Epithelial cell of prostate (primary cell): Measurements from ENCODE around the gene SIGLEC14.
"Not testable (repeated sequence)": the region's sequence is repeated elsewhere in the genome, so short reads cannot be mapped to it uniquely, and the experiment has no call there.

Experiments
- DNase-seq: peaks from one replicate; pipeline ENCODE4 v3.0.0-alpha.2; 2011; ENCODE audit warnings: low read depth, low spot score
- H3K27ac ChIP-seq: fragments of 450-650 bp; 2 replicates; pipeline ENCODE4 v1.5.1; 2017; ENCODE audit warnings: mild to moderate bottlenecking

Gene SIGLEC14, protein sequence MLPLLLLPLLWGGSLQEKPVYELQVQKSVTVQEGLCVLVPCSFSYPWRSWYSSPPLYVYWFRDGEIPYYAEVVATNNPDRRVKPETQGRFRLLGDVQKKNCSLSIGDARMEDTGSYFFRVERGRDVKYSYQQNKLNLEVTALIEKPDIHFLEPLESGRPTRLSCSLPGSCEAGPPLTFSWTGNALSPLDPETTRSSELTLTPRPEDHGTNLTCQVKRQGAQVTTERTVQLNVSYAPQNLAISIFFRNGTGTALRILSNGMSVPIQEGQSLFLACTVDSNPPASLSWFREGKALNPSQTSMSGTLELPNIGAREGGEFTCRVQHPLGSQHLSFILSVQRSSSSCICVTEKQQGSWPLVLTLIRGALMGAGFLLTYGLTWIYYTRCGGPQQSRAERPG

DNA sequence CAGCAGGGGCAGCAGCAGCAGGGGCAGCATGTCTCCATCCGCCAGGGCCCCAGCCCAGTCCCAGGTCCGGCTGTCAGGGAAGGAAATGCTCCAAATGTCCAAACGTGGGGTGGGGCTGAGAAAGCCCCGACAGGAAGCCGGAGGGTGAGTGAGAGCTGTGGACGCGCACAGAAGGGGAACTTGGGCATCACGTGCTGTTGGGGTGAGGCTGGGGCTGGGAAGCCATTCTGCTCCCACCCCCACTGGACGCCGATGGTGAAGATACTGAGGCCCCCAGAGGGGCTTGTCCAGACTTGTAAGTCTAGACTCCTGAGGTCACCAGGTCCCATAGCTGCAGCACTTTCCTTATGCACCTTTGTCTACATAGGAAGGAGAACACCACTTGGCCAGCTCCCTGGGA is at the start of gene SIGLEC14:
TSS of gene SIGLEC14 (minus strand) at position 96 of the 400 bp plus-strand sequence. CDS start at position 30, 66 bp downstream.
- DNase-seq, H3K27ac ChIP-seq: not testable (repeated sequence)

DNA sequence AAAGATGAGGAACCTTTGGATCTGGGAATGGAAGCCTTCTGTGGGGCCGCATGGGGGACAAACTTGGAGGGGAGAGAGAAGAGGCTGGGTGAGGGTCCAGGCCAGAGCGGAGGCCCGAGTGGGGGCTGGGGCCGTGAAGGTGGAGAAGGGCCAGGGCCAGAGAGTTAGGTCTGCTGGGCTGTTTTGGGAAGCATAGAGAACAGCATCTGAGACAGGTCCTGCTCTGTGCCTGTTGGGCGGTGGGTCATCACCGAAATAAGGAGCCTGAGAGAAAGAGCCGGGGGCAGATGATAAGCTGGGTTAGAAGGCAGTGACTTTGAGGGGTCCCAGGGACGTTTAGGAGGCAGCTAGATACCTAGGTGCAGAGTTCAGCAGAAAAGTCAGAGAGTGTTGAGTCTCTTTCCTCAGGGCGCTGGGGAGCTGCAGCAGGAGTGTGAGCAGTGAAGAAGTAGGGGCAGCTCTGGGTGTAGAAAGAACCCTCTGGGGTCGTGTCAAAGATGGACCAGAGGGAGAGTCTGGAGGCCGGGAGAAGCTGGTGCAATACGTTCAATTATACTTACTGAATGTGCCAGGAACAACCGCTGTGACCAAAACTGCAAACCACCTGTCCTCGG is 49.2 kb upstream of the SIGLEC14 start:
- no peak for DNase-seq

DNA sequence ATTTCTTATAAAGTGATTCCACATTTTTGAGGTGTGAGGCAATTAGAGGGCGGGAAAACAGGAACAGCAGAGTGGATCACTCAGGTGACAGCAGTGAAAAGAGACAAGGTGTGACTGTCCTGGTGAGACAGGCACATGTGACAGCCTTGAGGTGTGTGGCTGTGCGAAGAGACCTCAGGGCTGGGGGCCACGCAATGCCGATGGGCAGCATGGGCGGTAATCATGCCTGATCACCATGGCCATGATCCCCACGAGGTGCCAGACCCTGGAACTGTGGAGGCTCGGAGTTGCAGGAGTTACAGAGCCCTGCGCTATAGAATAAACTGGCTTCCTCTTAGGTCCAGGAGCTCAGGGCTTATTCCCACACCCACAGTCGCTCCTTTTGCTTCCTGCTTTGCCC is 48.5 kb upstream of the SIGLEC14 start:
- DNase-seq = no peak

More for the DNA sequence above, 49.2 kb upstream of the SIGLEC14 start:
- H3K27ac ChIP-seq = no peak overlapping the region

DNA sequence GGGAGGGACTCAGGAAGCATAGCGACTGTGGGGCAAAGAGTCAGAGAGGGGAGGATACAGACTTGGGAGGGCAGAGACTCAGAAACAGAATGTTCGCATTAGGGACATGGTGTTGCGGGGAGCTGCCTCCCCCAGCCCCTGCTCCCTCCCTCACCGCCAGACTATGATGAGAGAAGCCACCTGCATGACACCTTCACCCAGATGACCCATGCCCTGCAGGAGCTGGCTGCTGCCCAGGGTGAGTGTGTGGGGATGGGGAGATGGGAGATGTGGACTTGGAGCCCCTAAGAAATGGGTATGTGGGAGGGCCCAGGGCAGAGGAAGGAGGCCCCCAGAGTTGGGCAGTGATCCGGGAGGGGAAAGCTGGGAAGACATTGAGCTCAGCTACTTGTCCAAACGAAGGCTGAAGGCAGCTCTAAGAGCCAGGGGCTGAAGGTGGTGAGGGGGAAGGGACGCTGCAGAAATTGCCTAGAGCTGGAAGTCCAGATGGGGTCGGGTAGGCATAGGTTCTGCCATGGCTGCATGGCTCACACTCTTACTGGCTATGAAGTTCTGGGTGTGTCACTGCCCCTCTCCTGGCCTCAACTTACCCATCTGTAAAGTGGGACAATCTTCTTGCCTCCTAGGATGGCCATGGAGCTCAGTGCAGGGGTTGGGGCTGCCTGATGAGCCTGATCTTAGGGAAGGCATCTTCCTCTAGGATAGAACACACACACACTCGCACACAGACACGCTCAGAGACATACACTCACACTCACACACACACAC is 47.9 kb upstream of the SIGLEC14 start:
- no peak overlapping the region for H3K27ac ChIP-seq
- DNase-seq = no peak

More for the DNA sequence above, 48.5 kb upstream of the SIGLEC14 start:
- H3K27ac ChIP-seq = no peak overlapping the region

DNA sequence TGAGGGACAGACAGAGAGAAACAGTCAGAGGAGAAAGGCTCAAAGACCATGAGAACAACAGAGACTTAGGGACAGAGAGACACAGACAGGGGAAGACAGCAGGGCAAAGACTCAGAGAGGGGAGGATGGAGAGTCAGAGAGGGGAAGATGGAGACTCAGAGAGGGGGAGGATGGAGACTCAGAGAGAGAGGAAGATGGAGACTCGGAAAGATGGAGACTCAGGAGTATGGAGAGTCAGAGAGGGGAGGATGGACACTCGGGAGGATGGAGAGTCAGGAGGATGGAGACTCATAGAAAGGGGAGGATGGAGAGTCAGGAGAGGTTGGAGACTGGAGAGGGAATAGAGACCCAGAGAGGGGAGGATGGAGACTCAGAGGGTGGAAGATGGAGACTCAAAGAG is 47.2 kb upstream of the SIGLEC14 start:
- DNase-seq = no peak
- no peak overlapping the region for H3K27ac ChIP-seq

DNA sequence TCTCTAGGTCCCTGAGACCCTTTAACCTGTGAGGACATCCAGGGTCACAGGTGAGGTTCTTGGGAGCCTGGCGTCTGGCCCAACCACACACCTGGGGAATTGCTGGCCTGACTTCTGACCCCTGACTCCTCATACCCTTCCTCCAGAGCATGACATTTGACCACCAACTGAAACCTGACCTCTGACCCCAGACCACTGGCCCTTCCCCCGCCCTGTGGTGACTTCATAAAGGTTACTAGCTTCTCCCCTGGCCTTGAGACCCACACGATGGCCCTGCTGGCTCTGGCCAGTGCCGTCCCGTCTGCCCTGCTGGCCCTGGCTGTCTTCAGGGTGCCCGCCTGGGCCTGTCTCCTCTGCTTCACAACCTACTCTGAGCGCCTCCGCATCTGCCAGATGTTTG is 46.6 kb upstream of the SIGLEC14 start, which contains the start of gene SPACA6:
TSS of gene SPACA6 (plus strand) at position 71 of the 400 bp plus-strand sequence. CDS start at position 268, 197 bp downstream.
- peak within 1 kb of the TSS; percentile 83 for H3K27ac ChIP-seq
- no peak for DNase-seq

DNA sequence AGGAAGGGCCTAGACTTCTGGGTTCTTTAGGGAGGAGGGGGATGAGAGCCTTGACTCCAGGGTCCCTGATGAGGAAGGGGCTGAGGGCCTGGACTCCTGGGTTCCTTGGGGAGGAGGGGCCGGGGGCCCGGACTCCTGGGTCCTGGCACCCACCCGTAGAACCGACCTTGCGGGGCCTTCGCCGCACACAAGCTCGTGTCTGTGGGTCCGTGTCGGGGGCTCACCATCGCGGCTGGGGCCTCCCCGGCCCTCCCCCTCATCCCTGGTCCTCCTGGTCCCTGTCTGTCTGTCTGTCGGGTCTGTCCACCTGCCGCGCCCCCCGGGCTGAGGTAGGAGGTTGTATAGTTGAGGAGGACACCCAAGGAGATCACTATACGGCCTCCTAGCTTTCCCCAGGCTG is 45.8 kb upstream of the SIGLEC14 start:
- H3K27ac ChIP-seq = no peak overlapping the region
- no peak for DNase-seq

DNA sequence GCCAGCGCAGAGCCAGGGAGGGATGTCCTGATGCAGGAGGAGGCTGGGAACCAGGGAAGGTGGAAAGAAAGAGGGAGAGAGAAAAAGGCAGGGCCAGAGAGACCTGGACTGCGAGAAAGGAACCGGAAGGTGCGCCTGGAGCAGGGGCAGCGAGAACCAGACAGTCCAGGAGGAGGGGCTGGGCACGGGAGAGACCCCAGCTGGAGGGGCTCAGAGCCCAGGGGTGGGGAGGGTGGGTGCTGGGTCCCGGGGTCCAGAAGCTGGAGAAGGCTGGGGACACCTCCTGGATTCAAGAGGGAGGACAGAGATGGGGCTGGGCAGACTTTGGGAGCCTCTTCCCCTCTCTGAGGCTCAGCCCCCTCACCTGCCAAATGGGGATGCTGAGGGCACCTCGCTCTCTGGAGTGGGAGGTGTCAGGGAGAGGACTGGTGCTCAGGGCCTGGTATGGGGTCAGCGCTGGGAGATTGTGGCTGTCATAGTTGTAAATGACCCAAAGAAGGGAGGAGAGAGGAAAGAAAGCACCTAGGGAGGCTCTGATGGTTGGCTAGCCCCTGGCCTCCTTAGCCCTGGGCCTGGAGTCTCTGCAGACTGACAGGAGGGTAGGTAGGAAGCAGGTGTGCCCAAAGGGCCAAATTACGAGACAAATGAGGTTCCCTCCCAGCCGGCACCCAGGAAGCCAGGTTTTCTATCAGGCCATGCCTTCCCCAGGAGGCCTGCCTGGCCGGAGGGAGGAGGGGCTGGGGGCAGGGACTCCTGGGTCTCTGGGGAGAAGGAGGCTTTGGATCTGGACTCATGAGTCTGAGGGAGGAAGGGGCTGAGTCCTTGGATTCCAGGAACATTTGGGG is 45.2 kb upstream of the SIGLEC14 start:
- no peak for DNase-seq
- H3K27ac ChIP-seq = peak overlapping the region; percentile 83

DNA sequence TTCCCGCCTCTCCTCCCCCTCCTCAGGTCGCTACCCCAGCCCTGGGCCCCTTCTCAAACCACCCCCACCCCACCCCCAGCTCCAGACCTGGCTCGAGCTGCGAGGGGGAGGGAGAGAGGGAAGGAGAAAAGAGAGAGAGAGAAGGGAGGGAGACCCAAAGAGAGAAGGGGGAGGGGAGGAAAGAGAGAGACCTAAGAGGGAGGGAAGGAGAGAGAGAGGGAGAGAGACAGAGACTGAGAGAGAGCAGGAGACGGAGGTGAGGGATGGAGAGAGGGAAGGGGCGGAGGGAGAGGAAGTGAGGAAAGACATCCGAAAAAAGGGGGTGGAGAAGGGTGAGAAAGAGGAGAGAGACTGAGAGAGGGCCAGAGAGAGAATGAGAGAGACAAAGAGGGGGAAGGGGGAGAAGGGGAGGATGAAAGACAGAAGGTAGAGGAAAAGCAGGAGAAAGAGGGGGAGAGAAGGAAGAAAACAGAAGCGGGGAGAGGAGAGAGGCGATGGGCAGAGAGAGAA is 44.5 kb upstream of the SIGLEC14 start:
- H3K27ac ChIP-seq = peak overlapping the region; percentile 83
- DNase-seq = no peak

DNA sequence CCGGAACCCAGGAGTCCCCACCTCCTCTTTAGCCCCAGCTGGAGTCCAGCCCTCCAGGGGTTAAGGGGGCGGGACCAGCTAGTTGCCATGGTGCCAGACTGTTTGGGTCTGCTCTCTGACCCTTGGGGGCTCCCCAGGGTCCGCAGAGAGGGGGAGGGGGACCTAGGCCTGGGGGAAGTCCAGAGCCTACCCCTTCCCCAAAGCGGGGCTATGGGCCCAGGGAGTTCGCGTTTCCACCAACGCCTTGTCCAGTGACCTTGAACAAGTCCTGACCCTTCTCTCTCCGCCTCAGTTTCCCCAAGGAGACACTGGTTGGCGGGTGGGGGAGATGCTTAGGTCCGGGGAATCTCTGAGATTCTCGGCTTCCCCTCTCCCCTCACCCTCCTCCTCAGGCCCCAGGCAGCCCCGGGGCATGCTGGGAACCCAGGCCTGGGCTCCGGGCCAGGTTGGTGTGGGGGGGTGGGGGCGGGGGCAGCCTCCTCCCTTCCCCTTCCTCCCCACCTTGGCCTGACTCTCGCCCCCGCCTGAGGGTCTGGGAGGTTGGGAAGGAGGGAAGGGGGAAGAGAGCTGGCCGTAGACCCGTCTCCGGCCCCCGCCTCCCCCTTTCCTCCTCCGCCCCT is 43.9 kb upstream of the SIGLEC14 start:
- peak overlapping the region; percentile 83 for H3K27ac ChIP-seq
- no peak for DNase-seq

DNA sequence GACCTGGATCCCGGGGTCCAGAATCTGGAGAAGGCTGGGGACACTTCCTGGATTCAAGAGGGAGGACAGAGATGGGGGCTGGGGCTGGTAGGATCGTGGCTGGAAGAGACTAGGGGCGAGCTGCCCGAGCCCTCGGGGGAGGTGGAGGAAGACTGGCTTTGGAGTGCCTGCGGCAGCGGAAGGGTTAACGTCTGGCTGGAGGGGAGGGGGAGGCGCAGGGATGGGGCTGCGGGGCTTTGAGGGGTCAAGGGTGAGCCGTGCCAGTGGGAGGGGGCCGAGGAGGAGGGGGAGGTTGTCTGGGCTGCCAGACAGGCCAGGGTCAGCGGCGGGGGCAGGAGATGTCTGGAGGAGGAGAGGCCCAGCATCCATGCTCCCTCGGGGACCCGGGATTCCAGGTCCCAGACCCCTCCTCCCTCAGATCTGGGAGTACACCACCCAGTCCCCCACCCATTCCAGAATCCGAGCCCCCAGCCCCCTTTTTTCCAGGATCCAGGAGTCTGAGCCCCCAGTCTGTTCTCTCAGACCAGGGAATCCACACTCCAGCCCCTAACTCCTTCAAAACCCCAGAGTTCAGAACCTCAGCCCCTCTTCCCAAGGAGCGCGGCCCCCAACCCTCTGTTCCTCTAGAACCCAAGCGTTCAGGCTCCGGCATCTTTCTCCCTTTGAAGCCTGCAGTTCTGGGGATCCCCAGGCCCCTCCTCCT is 43.3 kb upstream of the SIGLEC14 start:
- no peak for DNase-seq
- peak overlapping the region; percentile 83 for H3K27ac ChIP-seq

DNA sequence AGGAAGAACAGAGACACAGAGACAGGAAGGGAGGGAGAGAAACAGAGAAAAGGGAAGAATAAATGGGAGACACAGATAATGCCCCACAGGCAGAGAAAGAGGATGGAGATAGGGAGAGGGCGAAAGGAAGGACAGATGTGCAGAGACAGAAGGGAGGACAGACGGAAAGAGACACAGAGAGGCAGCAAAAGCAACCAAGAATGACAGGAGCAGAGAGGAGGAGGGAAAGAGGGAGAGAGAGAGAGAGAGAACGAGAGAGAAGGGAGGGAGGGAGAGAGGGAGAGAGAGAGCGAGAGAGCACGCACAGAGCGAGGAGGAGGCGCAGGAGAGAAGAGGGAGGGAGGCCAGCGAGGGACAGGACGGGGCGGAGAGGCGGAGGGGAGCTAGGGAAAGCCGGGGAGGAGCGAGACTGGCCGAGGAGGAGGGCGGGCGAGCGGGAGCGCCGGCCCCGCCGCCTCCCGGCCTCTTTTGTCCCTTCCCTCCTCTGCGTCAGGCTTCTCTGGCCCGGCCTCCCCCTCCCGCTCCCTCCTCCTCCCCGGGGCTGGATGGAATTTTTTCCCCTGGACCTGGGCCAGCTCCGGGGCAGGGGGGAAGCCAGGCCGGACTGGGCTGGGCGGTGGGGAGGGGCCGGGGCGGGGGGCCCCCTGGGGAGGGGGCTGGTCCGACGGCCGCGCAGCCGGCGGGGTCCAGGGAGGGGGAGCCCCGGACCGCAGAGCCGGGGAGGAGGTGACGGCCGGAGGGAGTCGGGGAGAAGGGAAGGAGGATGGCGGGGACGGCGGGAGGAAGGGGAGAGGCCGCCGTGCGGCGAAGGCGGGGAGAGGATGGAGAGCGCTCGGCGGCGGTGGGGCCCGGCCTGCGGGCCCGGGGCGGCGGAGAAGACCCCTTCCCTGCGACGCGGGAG is 42.3 kb upstream of the SIGLEC14 start:
- DNase-seq = peak; percentile 79
- H3K27ac ChIP-seq = peak overlapping the region; percentile 83

DNA sequence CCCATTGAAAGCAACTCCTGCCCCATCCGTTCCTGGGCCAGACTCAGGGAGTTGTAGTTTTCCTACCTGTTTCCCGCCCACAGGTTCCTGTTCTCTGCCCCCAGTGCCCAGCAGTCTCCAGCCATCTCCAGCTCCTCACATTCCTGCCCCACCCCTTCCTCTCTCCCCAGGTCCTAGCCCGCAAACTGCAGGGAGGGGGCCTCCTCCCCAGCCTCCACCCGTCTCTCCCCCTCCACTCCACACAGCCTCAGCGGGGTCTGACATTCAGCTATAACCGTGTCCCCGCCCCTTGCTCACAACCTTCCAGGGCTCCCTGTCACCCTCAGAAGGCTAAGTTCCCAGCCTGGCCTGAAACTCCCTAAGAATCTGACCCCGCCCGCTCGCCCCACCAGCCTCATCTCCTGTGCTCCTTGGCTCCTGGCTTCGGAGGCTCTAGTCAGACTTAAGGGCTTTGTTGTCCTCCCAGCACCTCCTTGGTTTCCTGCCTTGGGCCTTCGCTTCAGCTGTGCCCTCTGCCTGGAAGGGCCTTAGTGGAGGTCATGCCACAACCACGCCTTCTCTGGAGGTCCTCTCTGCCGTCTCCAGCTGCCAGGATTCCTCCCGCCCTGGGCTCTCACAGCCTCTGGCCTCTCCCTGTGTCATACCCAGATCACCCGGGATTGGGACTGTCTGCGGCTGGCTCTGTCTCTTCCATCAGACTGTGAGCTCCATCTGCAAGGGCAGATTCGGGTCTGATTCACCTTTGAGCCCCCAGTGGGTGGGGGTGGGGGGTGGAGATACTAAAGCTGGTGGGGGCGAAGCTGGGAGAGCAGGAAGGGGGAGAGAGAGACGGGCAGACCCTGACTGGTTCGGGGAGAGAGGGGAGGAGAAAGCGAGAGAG is 41.4 kb upstream of the SIGLEC14 start:
- no peak for DNase-seq
- H3K27ac ChIP-seq = peak overlapping the region; percentile 83

DNA sequence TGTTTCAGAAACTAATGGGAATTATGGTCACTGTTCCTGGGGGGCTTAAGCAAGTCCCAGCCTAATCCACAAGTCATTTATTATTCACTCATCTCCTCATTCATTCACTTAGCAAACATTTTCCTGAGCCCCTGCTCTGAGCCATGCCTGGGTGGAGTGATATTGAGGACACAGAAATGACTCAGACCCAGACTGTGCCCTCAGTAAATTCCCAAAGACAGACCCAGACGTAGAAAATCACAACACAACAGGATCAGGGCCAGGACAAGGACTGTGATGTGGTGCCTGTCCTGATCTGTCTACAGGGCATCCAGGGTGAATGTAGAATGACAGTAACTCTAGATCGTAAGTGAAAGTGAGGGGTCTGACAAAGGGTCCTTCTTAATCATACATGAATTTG is 39.5 kb upstream of the SIGLEC14 start:
- no peak for DNase-seq
- H3K27ac ChIP-seq = peak overlapping the region; percentile 1

DNA sequence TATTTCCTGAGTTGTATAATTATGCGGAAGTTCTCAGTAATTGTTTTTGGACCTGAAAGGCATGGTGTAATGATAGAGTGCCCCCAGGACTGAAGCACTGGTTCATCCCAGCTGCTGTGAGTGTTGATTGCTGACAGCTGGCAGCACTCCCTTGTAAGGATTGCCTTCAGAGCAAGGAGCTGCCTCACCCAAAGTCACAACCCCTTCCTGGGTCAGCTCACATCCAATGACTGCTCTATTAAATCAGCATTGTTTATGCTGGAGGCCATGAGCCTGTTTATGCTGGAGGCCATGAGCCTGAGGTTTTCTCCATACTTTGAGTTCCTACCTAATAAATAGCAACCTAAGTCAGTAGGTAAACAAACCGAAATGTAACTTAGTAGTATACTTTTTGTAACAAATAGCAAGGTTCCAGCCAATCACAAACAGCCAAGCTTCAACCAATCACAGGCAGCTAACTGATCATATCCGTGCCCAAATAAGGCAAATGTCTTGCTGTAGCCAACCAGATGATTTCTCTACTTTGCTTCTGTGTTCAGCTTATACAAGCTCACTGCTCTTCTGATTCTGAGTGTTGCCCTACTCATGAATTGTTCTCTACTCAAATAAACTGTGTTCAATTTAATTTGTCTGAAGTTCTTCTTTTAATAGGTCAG is 34.8 kb upstream of the SIGLEC14 start:
- DNase-seq = no peak
- H3K27ac ChIP-seq = no peak overlapping the region

DNA sequence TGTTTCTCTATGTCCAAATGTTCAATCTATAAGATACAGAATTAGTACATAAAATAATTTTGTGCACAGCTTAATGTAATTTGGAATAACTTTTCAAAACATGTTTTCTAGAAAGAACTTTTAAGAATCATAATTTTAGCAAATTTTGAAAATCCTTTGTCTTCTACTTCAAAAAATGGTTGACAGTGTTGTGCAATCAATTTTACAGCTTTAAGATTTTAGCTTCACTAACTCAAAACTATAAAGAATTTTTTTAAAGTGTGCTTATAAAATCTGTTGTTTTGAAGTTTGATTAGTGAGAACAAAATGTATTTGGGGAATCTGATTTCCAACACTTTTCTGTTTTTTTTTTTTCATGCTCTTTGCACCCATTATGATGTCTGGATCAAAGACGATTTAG is 33.8 kb upstream of the SIGLEC14 start:
- no peak overlapping the region for H3K27ac ChIP-seq
- DNase-seq = no peak
